ENCODE results near the gene MERTK. TPM values are rescaled to one million over a fixed set of nuclear protein-coding genes. Genes with fewer than 3 reads are reported as not detected.
A peak's percentile ranks its signal among the peaks of the same experiment; 100 is the strongest.
"Not testable (repeated sequence)": the region's sequence is repeated elsewhere in the genome, so short reads cannot be mapped to it uniquely, and the experiment has no call there.

The MERTK gene
- total RNA-seq, 2 experiments from 2014 or later: 0.94 to 1.4 TPM

DNA sequence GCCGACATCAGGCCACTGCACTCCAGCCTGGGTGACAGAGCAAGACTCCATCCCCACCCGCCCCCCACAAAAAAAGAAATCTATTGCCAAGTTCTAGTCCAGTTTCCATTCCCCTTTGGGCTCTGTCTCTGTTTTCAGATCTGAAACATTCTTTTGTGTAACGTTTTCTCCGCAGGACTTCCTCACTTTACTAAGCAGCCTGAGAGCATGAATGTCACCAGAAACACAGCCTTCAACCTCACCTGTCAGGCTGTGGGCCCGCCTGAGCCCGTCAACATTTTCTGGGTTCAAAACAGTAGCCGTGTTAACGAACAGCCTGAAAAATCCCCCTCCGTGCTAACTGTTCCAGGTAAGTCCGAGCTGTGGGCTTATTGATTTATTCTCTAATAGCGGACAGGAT lies 48.8 kb downstream of the MERTK start:
- CTCF ChIA-PET: no interaction called here
- ATAC-seq (no peak), DNase-seq (no peak)
- intact Hi-C loops (cut with DNase I, micrococcal nuclease): no loop called here
- H3K27ac Mint-ChIP-seq: no peak overlapping the region
- H3K27me3 Mint-ChIP-seq: no peaks in the 10 kb centered on the region
- H3K4me3 Mint-ChIP-seq: no peak overlapping the region
- H3K4me1 Mint-ChIP-seq: no peaks in the 10 kb centered on the region
- H3K36me3 Mint-ChIP-seq (ENCODE audit: low read depth): no peaks in the 10 kb centered on the region
- POLR2A ChIA-PET: no interaction called here
- H3K9me3 Mint-ChIP-seq (ENCODE audit: low read depth): no peaks in the 10 kb centered on the region

DNA sequence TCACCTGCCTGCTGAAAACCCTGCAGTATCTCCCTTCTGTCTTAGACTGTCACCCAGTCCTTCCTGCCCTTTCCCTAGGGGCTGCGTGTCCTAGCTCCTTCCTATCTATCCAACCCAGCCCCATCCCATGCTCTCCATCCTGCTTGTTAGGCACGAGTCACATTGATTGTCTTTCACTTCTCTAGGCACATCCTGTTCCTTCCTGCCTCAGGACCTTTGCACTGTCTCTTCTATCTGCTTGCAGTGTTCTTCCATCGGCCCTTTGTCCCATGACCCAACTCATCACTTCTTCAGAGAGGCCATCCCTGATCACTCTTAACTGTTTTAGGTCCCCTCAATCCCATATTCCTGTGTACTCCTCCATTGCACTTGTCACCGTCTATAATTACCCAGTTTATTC lies 50.4 kb downstream of the MERTK start:
- ChIA-PET CTCF (interaction anchor here (1.2 kb wide), 1 partner anchor 17 kb away, joined by 3 read pairs; no protein-coding TSS in a partner anchor), POLR2A (interaction anchor here (0.6 kb wide), 1 partner anchor 30 kb away, joined by 3 read pairs; no protein-coding TSS in a partner anchor)
- H3K9me3 Mint-ChIP-seq (ENCODE audit: low read depth): no peaks in the 10 kb centered on the region
- H3K27ac Mint-ChIP-seq: no peak overlapping the region
- no peak overlapping the region for H3K4me3 Mint-ChIP-seq
- peaks cover 2% of the 10 kb centered on the region for H3K27me3 Mint-ChIP-seq
- ATAC-seq (no peak), DNase-seq (no peak)
- H3K4me1 Mint-ChIP-seq: peaks cover 4% of the 10 kb centered on the region
- no peaks in the 10 kb centered on the region for H3K36me3 Mint-ChIP-seq (ENCODE audit: low read depth)
- intact Hi-C loops (cut with DNase I, micrococcal nuclease): no loop called here

DNA sequence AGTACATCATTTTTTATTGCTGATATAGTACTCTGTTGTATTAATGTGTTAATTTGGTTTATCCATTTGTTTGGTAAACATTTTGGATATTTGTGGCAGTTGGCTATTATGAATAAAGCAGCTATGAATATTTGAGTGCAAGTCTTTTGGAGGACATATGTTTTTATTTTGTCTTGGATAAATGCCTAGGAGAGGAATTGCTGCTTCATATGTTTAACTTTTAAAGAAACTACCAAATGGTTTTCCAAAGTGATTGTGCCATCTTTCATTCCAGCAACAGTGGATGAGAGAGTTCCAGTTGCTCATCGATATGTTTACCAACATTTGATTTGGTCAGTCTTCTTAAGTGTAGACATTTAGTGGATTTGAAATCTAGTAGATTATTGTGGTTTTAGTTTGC lies 51.8 kb downstream of the MERTK start:
- H3K36me3 Mint-ChIP-seq (ENCODE audit: low read depth): no peaks in the 10 kb centered on the region
- DNase-seq (no peak), ATAC-seq (no peak)
- H3K27me3 Mint-ChIP-seq: peaks cover 2% of the 10 kb centered on the region
- CTCF ChIA-PET: no interaction called here
- H3K9me3 Mint-ChIP-seq (ENCODE audit: low read depth): no peaks in the 10 kb centered on the region
- H3K4me1 Mint-ChIP-seq: peaks cover 4% of the 10 kb centered on the region
- no peak overlapping the region for H3K4me3 Mint-ChIP-seq
- POLR2A ChIA-PET: no interaction called here
- no peak overlapping the region for H3K27ac Mint-ChIP-seq
- intact Hi-C loops (cut with DNase I, micrococcal nuclease): no loop called here

DNA sequence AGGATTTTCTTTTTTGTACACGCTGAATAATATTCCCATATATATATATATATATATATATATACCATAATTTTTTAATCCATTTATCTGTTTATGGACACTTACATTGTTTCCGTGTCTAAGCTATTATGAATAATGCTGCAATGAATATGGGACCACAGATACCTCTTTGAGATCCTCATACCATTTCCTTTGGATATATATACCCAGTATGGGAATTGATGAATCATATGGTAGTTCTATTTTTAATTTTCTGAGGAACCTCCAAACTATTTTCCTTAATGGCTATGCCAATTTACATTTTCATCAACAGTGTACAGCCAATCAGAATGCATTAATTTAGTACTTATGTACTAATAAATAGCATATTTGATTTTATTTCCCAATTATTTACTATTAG lies 53.1 kb downstream of the MERTK start:
- intact Hi-C loops (cut with DNase I, micrococcal nuclease): no loop called here
- POLR2A ChIA-PET: no interaction called here
- H3K4me1 Mint-ChIP-seq: peaks cover 4% of the 10 kb centered on the region
- H3K27me3 Mint-ChIP-seq: peaks cover 2% of the 10 kb centered on the region
- no peaks in the 10 kb centered on the region for H3K9me3 Mint-ChIP-seq (ENCODE audit: low read depth)
- CTCF ChIA-PET: no interaction called here
- H3K4me3 Mint-ChIP-seq: no peak overlapping the region
- no peaks in the 10 kb centered on the region for H3K36me3 Mint-ChIP-seq (ENCODE audit: low read depth)
- ATAC-seq: no peak
- no peak for DNase-seq
- no peak overlapping the region for H3K27ac Mint-ChIP-seq

DNA sequence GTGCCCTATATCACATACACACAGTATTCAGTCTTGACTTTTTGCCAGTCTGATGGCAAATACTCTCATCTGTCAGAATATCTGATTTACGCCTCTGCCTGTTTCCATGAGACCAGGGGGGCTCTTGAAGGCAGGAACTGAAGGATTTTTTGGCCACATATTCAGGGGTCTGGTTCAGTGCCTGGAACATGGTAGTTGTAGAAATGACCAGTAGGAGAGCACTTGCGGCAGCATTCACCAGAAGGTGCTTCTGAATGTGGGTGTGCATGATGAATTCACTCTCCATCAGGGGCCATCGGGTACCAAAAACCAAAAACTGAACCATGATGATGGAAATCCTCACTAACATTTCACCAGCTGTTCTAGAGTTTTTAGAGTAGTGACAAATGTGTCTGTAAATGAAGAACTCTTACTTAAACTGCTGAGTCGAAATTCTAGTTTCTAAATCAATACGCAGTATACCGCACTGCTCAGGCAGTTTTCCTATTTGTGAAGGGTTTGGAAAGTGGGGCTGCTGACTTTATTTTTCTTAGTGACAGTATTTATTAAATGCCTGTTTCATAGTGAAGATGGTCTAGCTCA lies 54.6 kb downstream of the MERTK start:
- ATAC-seq: peak; percentile 71
- CTCF ChIA-PET: interaction anchor here (1.2 kb wide), 1 partner anchor 96 kb away, joined by 3 read pairs; no protein-coding TSS in a partner anchor

DNA sequence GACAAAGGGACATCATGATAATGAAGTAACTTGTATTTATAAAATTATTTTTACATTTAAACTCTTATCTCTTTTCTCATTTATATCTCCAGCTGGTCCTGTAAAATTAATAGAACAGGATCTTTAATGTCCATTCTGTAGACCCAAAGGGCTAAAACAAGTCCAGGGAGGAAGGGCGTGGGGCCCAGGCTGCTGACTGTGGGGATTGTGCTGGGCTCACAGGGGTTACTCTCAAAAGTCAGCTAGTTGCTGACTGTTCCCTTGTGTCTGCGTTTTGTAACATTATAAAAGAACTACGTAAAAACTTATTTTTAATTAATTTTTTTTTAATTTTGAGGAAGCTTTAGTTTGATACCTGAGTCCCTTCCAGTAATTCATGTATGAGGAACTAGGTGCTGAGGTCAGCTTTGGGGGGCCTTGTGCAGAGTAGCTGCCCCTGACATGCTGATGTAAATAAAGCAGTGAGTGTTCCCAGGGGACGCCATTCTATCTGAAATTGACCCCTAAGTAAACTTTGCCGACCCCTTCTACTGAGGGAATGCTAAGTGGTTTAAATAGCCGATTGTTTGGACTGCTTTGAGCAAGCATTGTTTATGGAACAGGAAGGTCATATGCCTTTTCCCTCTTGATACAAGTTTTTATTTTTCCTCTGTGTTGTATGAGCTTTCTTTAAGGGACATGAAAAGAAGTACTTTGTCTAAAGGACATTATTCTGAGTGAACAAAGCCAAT lies 56.4 kb downstream of the MERTK start:
- intact Hi-C loops (cut with DNase I, micrococcal nuclease): no loop called here
- Mint-ChIP-seq H3K4me3 (no peak overlapping the region), H3K36me3 (ENCODE audit: low read depth) (no peaks in the 10 kb centered on the region), H3K9me3 (ENCODE audit: low read depth) (no peaks in the 10 kb centered on the region), H3K27ac (no peak overlapping the region), H3K4me1 (peaks cover 4% of the 10 kb centered on the region), H3K27me3 (peaks cover 5% of the 10 kb centered on the region)
- POLR2A ChIA-PET: no interaction called here
- CTCF ChIA-PET: interaction anchor here (1.2 to 1.7 kb wide), 2 partner anchors 10 to 54 kb away, joined by 3 read pairs; no protein-coding TSS in a partner anchor
- ATAC-seq (no peak), DNase-seq (no peak)

More for the DNA sequence above, 54.6 kb downstream of the MERTK start:
- H3K36me3 Mint-ChIP-seq (ENCODE audit: low read depth): no peaks in the 10 kb centered on the region
- H3K9me3 Mint-ChIP-seq (ENCODE audit: low read depth): no peaks in the 10 kb centered on the region
- no peak overlapping the region for H3K27ac Mint-ChIP-seq
- H3K4me3 Mint-ChIP-seq: no peak overlapping the region
- intact Hi-C loops (cut with DNase I, micrococcal nuclease): loop anchor here in 1 of 2 experiments (1.0 kb wide), 1 partner anchor 23 kb away; no protein-coding TSS in a partner anchor
- POLR2A ChIA-PET: no interaction called here
- peaks cover 5% of the 10 kb centered on the region for H3K27me3 Mint-ChIP-seq
- peaks cover 4% of the 10 kb centered on the region for H3K4me1 Mint-ChIP-seq
- DNase-seq: no peak

DNA sequence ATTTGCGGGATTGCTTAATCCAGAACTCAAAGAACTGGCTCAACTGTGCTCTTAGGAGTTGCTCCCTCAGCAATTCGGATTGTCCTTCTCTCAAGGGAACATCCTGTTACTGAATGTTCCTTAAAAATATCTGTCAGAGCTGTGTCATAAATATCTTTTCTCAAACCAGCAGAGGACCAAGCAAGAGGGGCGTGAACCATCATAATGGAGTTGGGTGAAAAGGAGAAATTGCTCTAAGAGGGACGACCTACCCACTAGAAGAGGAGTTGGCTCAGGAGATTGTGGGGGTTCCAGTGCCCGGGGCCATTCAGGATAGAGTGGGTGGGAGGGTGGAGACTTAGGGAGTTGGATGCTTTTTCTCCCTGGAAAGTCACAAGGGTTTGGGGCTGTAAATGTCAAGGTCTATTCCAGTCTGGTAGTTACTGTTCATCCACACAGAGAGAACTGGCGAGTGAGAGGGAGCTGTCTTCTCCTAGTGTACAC lies 59.5 kb downstream of the MERTK start:
- Mint-ChIP-seq H3K27ac (no peak overlapping the region), H3K36me3 (ENCODE audit: low read depth) (no peaks in the 10 kb centered on the region), H3K4me1 (peaks cover 4% of the 10 kb centered on the region), H3K9me3 (ENCODE audit: low read depth) (no peaks in the 10 kb centered on the region), H3K27me3 (peaks cover 3% of the 10 kb centered on the region), H3K4me3 (no peak overlapping the region)
- ATAC-seq (no peak), DNase-seq (no peak)
- CTCF ChIA-PET: interaction anchor here (0.5 to 1.4 kb wide), 4 partner anchors 12 to 889 kb away, joined by 3 to 7 read pairs (median 3); no protein-coding TSS in a partner anchor
- POLR2A ChIA-PET: no interaction called here
- intact Hi-C loops (cut with DNase I, micrococcal nuclease): no loop called here

DNA sequence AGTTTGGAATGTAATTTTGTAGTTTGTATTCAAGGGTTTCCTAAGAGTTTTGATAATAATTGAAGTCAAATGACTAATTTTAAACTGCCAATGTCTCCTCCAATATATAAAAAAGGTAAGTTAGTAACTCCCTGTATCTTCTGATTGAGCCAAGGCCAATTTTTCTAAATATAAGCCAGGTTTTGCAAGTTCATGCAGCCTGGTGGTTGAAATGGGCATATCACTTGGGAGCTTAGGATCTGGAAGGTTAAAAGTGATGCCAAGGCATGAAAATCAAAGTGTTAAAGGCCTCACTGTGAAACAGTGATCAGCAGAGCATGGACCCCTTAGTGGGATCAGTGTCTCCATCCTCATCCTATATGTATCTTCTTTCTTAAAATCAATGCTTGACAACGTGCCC lies 60.5 kb downstream of the MERTK start:
- no peaks in the 10 kb centered on the region for H3K4me1 Mint-ChIP-seq
- ChIA-PET CTCF (interaction anchor here (1.1 to 1.4 kb wide), 2 partner anchors 13 to 20 kb away, joined by 3 to 7 read pairs; no protein-coding TSS in a partner anchor), POLR2A (no interaction called here)
- intact Hi-C loops (cut with DNase I, micrococcal nuclease): no loop called here
- H3K27ac Mint-ChIP-seq: no peak overlapping the region
- no peaks in the 10 kb centered on the region for H3K36me3 Mint-ChIP-seq (ENCODE audit: low read depth)
- no peak for DNase-seq
- no peak for ATAC-seq
- H3K27me3 Mint-ChIP-seq: peaks cover 4% of the 10 kb centered on the region
- H3K4me3 Mint-ChIP-seq: no peak overlapping the region
- no peaks in the 10 kb centered on the region for H3K9me3 Mint-ChIP-seq (ENCODE audit: low read depth)

DNA sequence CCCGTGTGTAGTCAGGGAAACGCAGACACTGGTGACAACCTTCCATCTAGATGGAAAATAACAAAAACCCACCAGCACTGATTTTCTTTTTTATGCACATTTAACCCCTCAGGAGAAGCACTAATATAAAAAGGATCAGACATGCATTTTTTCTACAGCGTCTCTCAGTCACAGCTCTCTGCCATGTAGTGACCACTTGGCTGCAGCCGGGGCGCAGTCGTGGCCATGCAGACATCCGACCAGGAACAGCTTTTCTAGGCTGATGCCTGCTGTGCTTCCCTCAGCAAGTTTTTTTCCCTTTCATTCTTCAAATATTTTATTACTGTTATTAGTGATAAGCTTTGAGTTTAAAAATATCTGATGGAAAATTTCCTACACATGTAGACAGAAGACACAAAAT lies 63.3 kb downstream of the MERTK start:
- no peak for ATAC-seq
- intact Hi-C loops (cut with DNase I, micrococcal nuclease): no loop called here
- H3K27me3 Mint-ChIP-seq: peaks cover 4% of the 10 kb centered on the region
- ChIA-PET CTCF (no interaction called here), POLR2A (no interaction called here)
- no peaks in the 10 kb centered on the region for H3K9me3 Mint-ChIP-seq (ENCODE audit: low read depth)
- no peaks in the 10 kb centered on the region for H3K4me1 Mint-ChIP-seq
- no peak overlapping the region for H3K27ac Mint-ChIP-seq
- no peak overlapping the region for H3K4me3 Mint-ChIP-seq
- no peaks in the 10 kb centered on the region for H3K36me3 Mint-ChIP-seq (ENCODE audit: low read depth)
- DNase-seq: no peak

DNA sequence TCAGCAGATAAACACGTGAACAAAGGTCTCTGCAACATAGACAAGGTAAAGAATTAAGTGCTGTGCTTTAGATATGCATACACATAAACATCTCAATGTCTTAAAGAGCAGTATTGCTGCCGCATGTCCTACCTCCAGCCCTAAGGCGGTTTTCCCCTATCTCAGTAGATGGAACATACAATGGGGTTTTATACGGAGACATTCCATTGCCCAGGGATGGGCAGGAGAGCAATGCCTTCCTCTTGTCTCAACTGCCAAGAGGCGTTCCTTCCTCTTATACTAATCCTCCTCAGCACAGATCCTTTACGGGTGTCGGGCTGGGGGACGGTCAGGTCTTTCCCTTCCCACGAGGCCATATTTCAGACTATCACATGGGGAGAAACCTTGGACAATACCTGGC lies 64.7 kb downstream of the MERTK start:
- H3K36me3 Mint-ChIP-seq (ENCODE audit: low read depth); intact Hi-C loops (cut with DNase I, micrococcal nuclease); ATAC-seq; POLR2A ChIA-PET; H3K4me1 Mint-ChIP-seq; H3K27ac Mint-ChIP-seq; DNase-seq; H3K9me3 Mint-ChIP-seq (ENCODE audit: low read depth); CTCF ChIA-PET; H3K27me3 Mint-ChIP-seq; H3K4me3 Mint-ChIP-seq: not testable (repeated sequence)

DNA sequence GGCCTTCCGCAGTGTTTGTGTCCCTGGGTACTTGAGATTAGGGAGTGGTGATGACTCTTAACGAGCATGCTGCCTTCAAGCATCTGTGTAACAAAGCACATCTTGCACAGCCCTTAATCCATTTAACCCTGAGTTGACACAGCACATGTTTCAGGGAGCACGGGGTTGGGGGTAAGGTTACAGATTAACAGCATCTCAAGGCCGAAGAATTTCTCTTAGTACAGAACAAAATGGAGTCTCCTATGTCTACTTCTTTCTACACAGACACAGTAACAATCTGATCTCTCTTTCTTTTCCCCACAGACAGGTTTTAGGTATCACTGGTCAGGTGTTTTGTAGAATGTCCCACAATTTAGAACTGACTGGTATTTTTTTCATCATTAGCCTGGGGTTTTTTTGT lies 65.1 kb downstream of the MERTK start:
- H3K9me3 Mint-ChIP-seq (ENCODE audit: low read depth); DNase-seq; H3K27ac Mint-ChIP-seq; H3K4me1 Mint-ChIP-seq; H3K4me3 Mint-ChIP-seq; CTCF ChIA-PET; H3K27me3 Mint-ChIP-seq; POLR2A ChIA-PET; intact Hi-C loops (cut with DNase I, micrococcal nuclease); H3K36me3 Mint-ChIP-seq (ENCODE audit: low read depth); ATAC-seq: not testable (repeated sequence)

DNA sequence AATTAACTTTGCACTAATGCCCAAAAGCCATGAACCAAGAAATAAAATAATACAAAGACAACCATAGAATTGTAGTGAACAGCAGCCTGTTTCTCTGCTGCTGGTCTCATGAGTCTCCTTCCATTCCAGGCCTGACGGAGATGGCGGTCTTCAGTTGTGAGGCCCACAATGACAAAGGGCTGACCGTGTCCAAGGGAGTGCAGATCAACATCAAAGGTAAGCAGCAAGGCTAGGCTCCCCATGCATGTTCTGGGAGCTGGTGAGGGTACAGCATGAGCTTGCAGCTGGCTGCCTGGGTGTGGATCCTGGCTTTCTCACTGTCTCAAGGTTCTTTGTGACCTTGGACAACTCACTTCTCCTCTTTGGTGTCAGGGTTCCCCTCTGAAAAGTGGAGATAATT lies 66.7 kb downstream of the MERTK start:
- peaks cover 2% of the 10 kb centered on the region for H3K27me3 Mint-ChIP-seq
- H3K4me3 Mint-ChIP-seq: no peak overlapping the region
- no peaks in the 10 kb centered on the region for H3K9me3 Mint-ChIP-seq (ENCODE audit: low read depth)
- H3K36me3 Mint-ChIP-seq (ENCODE audit: low read depth): no peaks in the 10 kb centered on the region
- ChIA-PET CTCF (no interaction called here), POLR2A (no interaction called here)
- intact Hi-C loops (cut with DNase I, micrococcal nuclease): no loop called here
- no peak for DNase-seq
- no peak for ATAC-seq
- no peaks in the 10 kb centered on the region for H3K4me1 Mint-ChIP-seq
- H3K27ac Mint-ChIP-seq: no peak overlapping the region
